ENCODE measurements around the gene UXT.

DNA sequence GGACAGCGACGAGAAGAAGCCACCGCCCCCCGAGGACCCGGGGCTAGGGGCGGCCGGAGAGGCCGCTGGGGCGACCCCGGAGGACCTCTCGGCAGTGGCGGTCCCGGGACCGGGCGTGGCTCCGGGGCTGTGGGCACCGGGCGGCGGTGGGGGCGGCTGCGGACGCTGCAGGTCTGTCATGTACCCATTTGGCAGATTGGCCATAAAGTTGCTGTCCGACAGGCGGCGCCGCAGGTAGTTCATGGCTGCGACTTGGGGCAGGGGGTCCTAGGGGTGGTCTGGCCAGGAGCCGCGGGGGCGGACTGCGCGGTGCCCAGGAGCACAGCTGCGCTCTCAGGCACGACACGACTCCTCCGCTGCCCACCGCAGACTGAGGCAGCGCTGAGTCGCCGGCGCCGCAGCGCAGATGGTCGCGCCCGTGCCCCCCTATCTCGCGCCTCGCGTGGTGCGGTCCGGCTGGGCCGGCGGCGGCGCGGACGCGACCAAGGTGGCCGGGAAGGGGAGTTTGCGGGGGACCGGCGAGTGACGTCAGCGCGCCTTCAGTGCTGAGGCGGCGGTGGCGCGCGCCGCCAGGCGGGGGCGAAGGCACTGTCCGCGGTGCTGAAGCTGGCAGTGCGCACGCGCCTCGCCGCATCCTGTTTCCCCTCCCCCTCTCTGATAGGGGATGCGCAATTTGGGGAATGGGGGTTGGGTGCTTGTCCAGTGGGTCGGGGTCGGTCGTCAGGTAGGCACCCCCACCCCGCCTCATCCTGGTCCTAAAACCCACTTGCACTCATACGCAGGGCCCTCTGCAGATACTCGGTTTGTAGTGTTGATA lies 39.3 kb downstream of the UXT start, which contains the start of gene SYN1:
- TF ChIP-seq, protein P1, sequence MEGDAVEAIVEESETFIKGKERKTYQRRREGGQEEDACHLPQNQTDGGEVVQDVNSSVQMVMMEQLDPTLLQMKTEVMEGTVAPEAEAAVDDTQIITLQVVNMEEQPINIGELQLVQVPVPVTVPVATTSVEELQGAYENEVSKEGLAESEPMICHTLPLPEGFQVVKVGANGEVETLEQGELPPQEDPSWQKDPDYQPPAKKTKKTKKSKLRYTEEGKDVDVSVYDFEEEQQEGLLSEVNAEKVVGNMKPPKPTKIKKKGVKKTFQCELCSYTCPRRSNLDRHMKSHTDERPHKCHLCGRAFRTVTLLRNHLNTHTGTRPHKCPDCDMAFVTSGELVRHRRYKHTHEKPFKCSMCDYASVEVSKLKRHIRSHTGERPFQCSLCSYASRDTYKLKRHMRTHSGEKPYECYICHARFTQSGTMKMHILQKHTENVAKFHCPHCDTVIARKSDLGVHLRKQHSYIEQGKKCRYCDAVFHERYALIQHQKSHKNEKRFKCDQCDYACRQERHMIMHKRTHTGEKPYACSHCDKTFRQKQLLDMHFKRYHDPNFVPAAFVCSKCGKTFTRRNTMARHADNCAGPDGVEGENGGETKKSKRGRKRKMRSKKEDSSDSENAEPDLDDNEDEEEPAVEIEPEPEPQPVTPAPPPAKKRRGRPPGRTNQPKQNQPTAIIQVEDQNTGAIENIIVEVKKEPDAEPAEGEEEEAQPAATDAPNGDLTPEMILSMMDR (optimal IDR thresholded peaks at IDR 0.05 in 1 of 3, IDR thresholded peaks at IDR 0.05 in 1 of 3, conservative IDR thresholded peaks at IDR 0.05 in 1 of 3; ENCODE audit: extremely low read depth in 1 of 3, insufficient read depth in 2 of 3, low read length in 3 of 3) = peak in 1 of 3 experiments; percentile 39
- no peak for TF ChIP-seq EZH2 (IDR thresholded peaks at IDR 0.05; ENCODE audit: low read length)
